Ovary (tissue), 9 donors: ENCODE results near the gene FTH1. TPM values are rescaled to one million over a fixed set of nuclear protein-coding genes. Genes with fewer than 3 reads are reported as not detected.
"Not testable (repeated sequence)": the region's sequence is repeated elsewhere in the genome, so short reads cannot be mapped to it uniquely, and the experiment has no call there.

Experiments used
- DNase-seq, 5 donors: peaks; one replicate each; pipeline ENCODE4 v3.0.0-alpha.2; 2019 to 2020
- H3K27ac ChIP-seq, 2 donors: fragments of 200-600 bp; one replicate each; pipeline versions ENCODE4 v1.5.1 to v1.8.0; 2019 to 2022
- H3K27me3 ChIP-seq: fragments of 200-600 bp; one replicate; pipeline ENCODE4 v1.8.0; 2022
- H3K36me3 ChIP-seq: fragments of 200-600 bp; sonication (generic); one replicate; pipeline ENCODE4 v1.5.1; 2019
- H3K4me1 ChIP-seq: one replicate; pipeline ENCODE4 v1.8.1; 2013; ENCODE audit warnings: mild to moderate bottlenecking, moderate library complexity; ENCODE audit not compliant: insufficient read depth
- H3K4me3 ChIP-seq: fragments of 200-600 bp; sonication (generic); one replicate; pipeline ENCODE4 v1.5.1; 2017
- H3K9me3 ChIP-seq, 2 donors: fragments of 200-600 bp in 1 of 2; sonication (generic) in 1 of 2; one replicate each; pipeline versions ENCODE4 v1.5.1 to v1.8.1; 2013 to 2019; ENCODE audit warnings: mild to moderate bottlenecking in 1 of 2, moderate library complexity in 1 of 2
- EP300 ChIP-seq: sonication (generic); formaldehyde crosslinking; IDR thresholded peaks from one replicate; pipeline ENCODE4 v1.6.1; 2017; ENCODE audit warnings: antibody characterized with exemption
- POLR2A ChIP-seq: fragments of 450-650 bp; IDR thresholded peaks from one replicate; pipeline ENCODE4 v1.6.1; 2017; ENCODE audit warnings: antibody characterized with exemption, mild to moderate bottlenecking, moderate library complexity
- WGBS, 3 donors: extraction: QIAGEN DNeasy Blood & Tissue Kit in 1 of 3; methylation state at CpG; one replicate each; pipeline versions ENCODE4 v1.1.5 to v1.1.7; 2013 to 2017; 5-methylcytosine and 5-hydroxymethylcytosine counted together
- intact Hi-C, 4 donors: fragments of 100-400 bp; cut with DNase I; formaldehyde crosslinking; loops; one replicate each; pipeline versions ENCODE4 v1.11.0 to v1.15.1; 2022 to 2023
- polyA plus RNA-seq, 2 donors: library from polyadenylated mRNA; stranded (reverse); fragments of 200-250 nt in 1 of 2; fragments of 350-450 nt in 1 of 2; fragmentation: Illumina TruSeq in 1 of 2; extraction: RNeasy Lipid Tissue Mini Kit (QIAGEN cat#74804) in 1 of 2; gene quantifications; one replicate each; pipeline ENCODE4 v1.2.3, GENCODE V29; 2013 to 2014
- total RNA-seq, 7 donors: library from RNA; depleted of rRNA in 2 of 7; stranded (reverse); fragments of >200 nt in 2 of 7; fragmentation: NEBNext Ultra II Directional in 3 of 7; extraction: Animal tissue kit (Norgen Biotek cat#: 25700) in 3 of 7; gene quantifications; one replicate each; pipeline versions ENCODE4 v1.1.0 to v1.2.4, GENCODE V29; 2016 to 2023
- TF ChIP-seq, protein P1 (sequence below), 3 donors: fragments of 450-650 bp in 2 of 3; fragments of 200-600 bp in 1 of 3; IDR thresholded peaks; one replicate each; pipeline versions ENCODE4 v1.5.1 to v1.8.0; 2016 to 2022; ENCODE audit warnings: antibody characterized with exemption in 3 of 3, mild to moderate bottlenecking in 1 of 3
- donor health status: DM: no; HTN: no; CAD: no; lungs with moderate emphysema.
- donor health status: DM: no; HTN: no; CAD: no.
- donor health status: Bipolar disorder and iron deficiency.
- donor health status: DM: yes; HTN: yes; CAD: no.
- donor health status: DM: no; HTN: no; CAD: no.
- donor health status: DM: yes; HTN: yes; CAD: no.

FTH1 gene
- total and polyA plus RNA-seq, 9 donors = 1,118 to 5,649 (median 2,155) TPM

DNA sequence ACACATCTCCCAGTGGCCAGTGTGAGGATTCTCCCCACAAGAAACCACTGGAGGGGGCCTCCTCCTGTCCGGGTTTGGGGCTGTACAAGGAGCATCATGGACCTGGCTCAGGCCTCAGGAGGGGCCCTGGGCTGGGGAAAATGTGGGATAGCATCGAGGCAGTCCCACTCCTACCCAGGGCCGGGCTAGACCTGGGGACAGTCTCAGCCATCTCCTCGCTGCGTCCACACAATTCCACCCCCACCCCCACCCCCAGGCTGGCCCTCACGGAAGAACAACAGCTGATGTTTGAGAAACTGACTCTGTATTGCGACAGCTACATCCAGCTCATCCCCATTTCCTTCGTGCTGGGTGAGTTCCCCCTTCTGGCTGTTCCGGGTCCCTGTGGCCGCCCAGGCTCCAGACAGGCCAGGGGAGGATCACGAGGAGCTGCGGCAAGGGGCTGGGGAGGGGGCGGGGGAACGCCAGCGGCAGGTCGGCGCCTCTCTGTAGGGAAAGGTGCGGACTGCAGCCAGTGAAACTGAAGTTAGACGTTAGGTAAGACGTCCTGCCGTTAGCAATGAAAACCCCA is 12.5 kb downstream of the FTH1 start:
- WGBS, 3 donors = 6 to 10% (median 9%) methylated on average over 19 to 21 of the region's 21 CpGs
- Histone ChIP-seq H3K9me3 (no peaks in the 10 kb centered on the region), H3K4me3 (peak overlapping the region; percentile 47), H3K36me3 (no peaks in the 10 kb centered on the region), H3K27ac (peak overlapping the region; percentile 35 to 75), H3K27me3 (no peaks in the 10 kb centered on the region), H3K4me1 (peaks cover 7% of the 10 kb centered on the region)
- intact Hi-C loops = loop anchor here in 3 of 4 donors (5.0 to 10.0 kb wide), 2 partner anchors 127 to 130 kb away; no protein-coding TSS in a partner anchor
- DNase-seq = peak; percentile 72 to 81 (median 73)
- TF ChIP-seq POLR2A (peak; percentile 53), EP300 (no peak)
- TF ChIP-seq, protein P1, sequence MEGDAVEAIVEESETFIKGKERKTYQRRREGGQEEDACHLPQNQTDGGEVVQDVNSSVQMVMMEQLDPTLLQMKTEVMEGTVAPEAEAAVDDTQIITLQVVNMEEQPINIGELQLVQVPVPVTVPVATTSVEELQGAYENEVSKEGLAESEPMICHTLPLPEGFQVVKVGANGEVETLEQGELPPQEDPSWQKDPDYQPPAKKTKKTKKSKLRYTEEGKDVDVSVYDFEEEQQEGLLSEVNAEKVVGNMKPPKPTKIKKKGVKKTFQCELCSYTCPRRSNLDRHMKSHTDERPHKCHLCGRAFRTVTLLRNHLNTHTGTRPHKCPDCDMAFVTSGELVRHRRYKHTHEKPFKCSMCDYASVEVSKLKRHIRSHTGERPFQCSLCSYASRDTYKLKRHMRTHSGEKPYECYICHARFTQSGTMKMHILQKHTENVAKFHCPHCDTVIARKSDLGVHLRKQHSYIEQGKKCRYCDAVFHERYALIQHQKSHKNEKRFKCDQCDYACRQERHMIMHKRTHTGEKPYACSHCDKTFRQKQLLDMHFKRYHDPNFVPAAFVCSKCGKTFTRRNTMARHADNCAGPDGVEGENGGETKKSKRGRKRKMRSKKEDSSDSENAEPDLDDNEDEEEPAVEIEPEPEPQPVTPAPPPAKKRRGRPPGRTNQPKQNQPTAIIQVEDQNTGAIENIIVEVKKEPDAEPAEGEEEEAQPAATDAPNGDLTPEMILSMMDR (IDR thresholded peaks at IDR 0.05) = peak in 2 of 3 donors; percentile 11 to 32

DNA sequence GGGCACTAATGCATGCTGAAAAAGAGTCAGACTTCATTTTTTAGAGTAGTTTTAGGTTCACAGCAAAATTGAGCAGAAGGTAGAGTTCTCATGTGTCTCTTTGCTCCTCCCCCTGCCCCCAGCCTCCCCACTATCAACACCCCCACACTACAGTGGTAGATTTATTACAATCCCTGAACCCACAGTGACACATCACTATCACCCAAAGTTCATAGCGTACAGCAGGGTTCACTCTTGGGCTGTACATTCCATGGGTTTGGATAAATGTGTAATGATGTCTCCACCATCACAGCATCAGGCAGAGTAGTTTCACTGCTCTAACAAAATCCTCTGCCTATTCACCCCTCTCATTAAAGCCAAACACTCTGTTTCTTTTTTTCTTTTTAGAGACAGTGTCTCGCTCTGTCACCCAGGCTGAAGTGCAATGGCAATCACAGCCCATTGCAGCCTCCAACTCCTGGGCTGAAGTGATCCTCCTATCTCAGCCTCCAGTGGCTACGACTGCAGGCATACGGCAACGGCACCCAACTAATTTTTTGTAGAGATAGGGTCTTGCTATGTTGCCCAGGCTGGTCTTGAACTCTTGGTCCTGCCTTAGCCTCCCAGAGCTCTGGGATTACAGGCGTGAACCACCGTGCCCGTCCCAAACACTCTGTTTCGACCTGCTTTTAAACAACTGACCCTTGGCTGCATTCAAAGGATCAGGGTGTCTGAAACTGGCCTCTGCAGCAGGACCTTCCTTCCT is 13.2 kb downstream of the FTH1 start:
- Histone ChIP-seq H3K36me3 (no peaks in the 10 kb centered on the region), H3K27me3 (no peaks in the 10 kb centered on the region), H3K9me3 (no peaks in the 10 kb centered on the region), H3K4me3 (no peak overlapping the region), H3K4me1 (peaks cover 7% of the 10 kb centered on the region), H3K27ac (peak overlapping the region in 1 of 2 donors; percentile 75)
- intact Hi-C loops = loop anchor here in 2 of 4 donors (10.0 kb wide), 1 partner anchor 131 kb away; no protein-coding TSS in a partner anchor
- 86 to 94% (median 89%) methylated on average over 9 of the region's 9 CpGs for WGBS, 3 donors
- no peak for DNase-seq
- TF ChIP-seq, protein P1 (IDR thresholded peaks at IDR 0.05) = no peak
- TF ChIP-seq EP300 = no peak
- TF ChIP-seq POLR2A = no peak

DNA sequence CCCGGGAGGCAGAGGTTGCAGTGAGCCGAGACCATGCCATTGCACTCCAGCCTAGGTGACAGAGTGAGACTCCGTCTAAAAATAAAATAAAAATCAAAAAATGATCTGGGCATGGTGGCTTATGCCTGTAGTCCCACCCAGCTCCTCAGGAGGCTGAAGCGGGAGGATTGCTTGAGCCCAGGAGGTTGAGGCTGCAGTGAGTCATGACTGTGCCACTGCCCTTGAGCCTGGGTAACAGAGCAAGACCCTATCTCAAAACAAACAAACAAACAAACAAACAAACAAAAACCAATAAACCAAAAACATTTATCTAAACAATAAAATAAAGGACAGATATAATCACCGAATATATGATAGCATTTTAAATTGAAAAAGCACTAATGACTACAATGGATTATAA is 13.8 kb downstream of the FTH1 start:
- H3K27me3 ChIP-seq, H3K9me3 ChIP-seq, H3K27ac ChIP-seq, H3K4me1 ChIP-seq, H3K36me3 ChIP-seq, H3K4me3 ChIP-seq: not testable (repeated sequence)
- intact Hi-C loops = loop anchor here in 2 of 4 donors (10.0 kb wide), 1 partner anchor 131 kb away; no protein-coding TSS in a partner anchor
- 88 to 92% (median 90%) methylated on average over 5 of the region's 5 CpGs for WGBS, 3 donors
- DNase-seq = peak in 1 of 5 donors; percentile 30

DNA sequence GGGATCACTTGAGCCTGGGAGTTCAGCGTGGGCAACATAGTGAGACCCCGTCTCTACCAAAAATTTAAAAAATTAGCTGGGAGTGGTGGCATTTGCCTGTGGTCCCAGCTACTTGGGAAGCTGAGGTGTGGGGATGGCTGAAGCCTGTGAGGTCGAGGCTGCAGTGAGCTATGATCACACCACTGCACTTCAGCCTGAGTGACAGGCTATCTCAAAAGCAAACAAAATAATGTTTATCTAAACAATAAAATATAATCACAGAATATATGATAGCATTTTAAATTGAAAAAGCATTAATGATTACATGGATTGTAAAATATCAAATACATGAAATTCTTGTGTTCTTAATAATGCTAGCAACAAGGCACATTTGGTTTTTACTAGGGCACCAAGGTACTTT is 14.6 kb downstream of the FTH1 start:
- 92 to 95% (median 92%) methylated on average over 3 of the region's 3 CpGs for WGBS, 3 donors
- Histone ChIP-seq H3K9me3 (no peaks in the 10 kb centered on the region), H3K36me3 (no peaks in the 10 kb centered on the region), H3K27ac (no peak overlapping the region), H3K4me3 (no peak overlapping the region), H3K27me3 (no peaks in the 10 kb centered on the region), H3K4me1 (peaks cover 11% of the 10 kb centered on the region)
- TF ChIP-seq POLR2A = no peak
- no peak for TF ChIP-seq EP300
- TF ChIP-seq, protein P1 (IDR thresholded peaks at IDR 0.05) = no peak
- intact Hi-C loops = loop anchor here in 2 of 4 donors (10.0 kb wide), 1 partner anchor 132 kb away; no protein-coding TSS in a partner anchor
- DNase-seq = no peak
